Type B pancreatic cell (in vitro differentiated cells): ENCODE measurements around the gene SART3. TPM values are rescaled to one million over a fixed set of nuclear protein-coding genes. Genes with fewer than 3 reads are reported as not detected.

Experiments
- DNase-seq: peaks from one replicate; pipeline ENCODE4 v3.0.0; 2021; ENCODE audit warnings: mixed read lengths; ENCODE audit not compliant: unreplicated experiment; ENCODE audit errors: extremely low spot score
- H3K27ac Mint-ChIP-seq: 2 replicates; pipeline ENCODE4 v1.8.0; 2021; ENCODE audit warnings: mild to moderate bottlenecking, mixed read lengths
- H3K27me3 Mint-ChIP-seq: 2 replicates; pipeline ENCODE4 v1.8.0; 2021; ENCODE audit warnings: mixed read lengths
- H3K36me3 Mint-ChIP-seq: 2 replicates; pipeline ENCODE4 v1.8.0; 2021; ENCODE audit warnings: mixed read lengths
- H3K4me1 Mint-ChIP-seq: one replicate; pipeline ENCODE4 v1.8.0; 2021; ENCODE audit warnings: mixed read lengths; ENCODE audit not compliant: unreplicated experiment
- H3K4me3 Mint-ChIP-seq: 2 replicates; pipeline ENCODE4 v1.8.0; 2021; ENCODE audit warnings: mild to moderate bottlenecking, mixed read lengths
- H3K9me3 Mint-ChIP-seq: 2 replicates; pipeline ENCODE4 v1.8.0; 2021; ENCODE audit warnings: mixed read lengths
- total RNA-seq: library from RNA; stranded (reverse); gene quantifications from 2 replicates; pipeline ENCODE4 v1.2.1, GENCODE V29; 2021; ENCODE audit warnings: low replicate concordance
- TF ChIP-seq, protein P1 (sequence below): fragments of 200-600 bp; sonication (generic); conservative IDR thresholded peaks from 2 replicates; pipeline ENCODE4 v1.5.0; 2021; ENCODE audit warnings: antibody characterized with exemption, mild to moderate bottlenecking

Gene SART3
- total RNA-seq, 1 donor from 2014 or later, result 72.6 TPM

DNA sequence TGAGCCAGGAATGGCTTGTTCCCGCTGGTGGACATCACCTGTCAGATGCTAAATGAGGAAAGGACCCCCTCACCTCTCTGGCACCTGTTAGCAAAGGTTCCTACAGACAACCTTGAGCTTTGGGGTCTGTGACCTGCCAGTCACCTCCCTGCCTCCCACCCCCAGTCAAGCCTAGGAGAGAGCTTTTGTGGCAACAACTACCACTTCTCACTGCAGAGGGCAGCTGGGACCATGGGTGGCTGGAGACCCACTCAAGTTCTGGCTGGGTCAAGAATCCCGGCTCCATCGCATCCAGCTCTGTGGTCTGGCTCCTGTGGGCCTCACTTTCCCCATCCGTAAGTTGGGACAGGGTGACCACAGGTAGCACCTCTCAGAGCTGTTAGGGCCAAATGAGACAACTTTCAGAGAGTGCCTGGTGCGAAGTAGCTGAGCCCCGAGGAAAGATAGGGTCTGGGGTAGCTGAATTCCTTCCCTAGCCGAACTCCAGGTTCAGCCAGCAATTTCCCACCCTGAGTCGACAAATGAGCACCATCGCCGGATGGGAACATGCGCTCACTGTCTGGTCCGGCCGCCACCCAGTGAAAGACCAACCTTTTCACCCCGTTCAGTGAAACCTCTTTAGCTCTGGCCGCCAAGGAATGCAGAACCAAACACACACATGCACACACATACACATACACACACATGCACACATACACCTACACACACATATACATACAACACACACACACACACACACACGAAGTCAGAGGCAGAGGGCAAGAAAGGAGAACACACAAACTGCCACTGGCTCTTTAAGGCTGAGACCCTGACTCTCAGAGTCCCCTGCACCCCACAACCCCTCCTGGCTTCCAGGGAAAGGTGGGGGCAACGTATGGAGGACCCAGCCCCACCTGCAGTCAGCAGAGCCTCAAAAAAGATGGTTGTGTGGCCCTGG lies 35.0 kb upstream of the SART3 start:
- Mint-ChIP-seq H3K9me3 (no peaks in the 10 kb centered on the region), H3K4me1 (peaks cover 7% of the 10 kb centered on the region), H3K4me3 (no peak overlapping the region), H3K36me3 (no peaks in the 10 kb centered on the region), H3K27me3 (no peaks in the 10 kb centered on the region), H3K27ac (no peak overlapping the region)
- no peak for DNase-seq
- TF ChIP-seq, protein P1, sequence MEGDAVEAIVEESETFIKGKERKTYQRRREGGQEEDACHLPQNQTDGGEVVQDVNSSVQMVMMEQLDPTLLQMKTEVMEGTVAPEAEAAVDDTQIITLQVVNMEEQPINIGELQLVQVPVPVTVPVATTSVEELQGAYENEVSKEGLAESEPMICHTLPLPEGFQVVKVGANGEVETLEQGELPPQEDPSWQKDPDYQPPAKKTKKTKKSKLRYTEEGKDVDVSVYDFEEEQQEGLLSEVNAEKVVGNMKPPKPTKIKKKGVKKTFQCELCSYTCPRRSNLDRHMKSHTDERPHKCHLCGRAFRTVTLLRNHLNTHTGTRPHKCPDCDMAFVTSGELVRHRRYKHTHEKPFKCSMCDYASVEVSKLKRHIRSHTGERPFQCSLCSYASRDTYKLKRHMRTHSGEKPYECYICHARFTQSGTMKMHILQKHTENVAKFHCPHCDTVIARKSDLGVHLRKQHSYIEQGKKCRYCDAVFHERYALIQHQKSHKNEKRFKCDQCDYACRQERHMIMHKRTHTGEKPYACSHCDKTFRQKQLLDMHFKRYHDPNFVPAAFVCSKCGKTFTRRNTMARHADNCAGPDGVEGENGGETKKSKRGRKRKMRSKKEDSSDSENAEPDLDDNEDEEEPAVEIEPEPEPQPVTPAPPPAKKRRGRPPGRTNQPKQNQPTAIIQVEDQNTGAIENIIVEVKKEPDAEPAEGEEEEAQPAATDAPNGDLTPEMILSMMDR, result no peak

DNA sequence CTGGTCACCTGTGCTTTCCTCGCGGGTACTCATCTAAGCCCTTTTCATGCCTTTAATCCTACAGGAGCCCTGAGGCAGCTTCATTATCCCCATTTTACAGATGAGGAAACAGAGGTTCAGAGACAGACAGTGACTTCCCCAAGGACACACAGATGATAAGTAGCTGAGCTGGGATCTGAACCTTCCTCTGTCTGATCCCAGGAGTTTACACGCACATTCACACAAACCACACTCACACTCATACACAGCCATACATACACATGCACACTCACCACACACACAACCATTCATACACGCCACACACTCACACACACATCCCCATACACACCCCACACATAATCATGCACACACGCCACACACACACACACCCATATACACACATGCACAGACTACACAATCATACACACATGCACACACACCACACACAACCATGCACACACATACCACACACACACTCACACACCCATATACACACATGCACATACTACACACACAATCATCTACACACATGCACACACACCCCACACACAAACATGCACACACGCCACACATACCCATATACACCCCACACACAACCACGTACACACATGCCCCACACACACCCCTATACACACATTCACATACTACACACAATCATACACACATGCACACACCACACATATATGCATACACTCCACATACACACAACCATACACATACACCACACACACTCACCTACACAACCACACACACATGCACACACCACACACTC lies 34.2 kb upstream of the SART3 start:
- no peak for DNase-seq
- Mint-ChIP-seq H3K27me3 (no peaks in the 10 kb centered on the region), H3K4me3 (no peak overlapping the region), H3K27ac (no peak overlapping the region), H3K9me3 (no peaks in the 10 kb centered on the region), H3K36me3 (no peaks in the 10 kb centered on the region), H3K4me1 (peaks cover 7% of the 10 kb centered on the region)
- TF ChIP-seq, protein P1, result no peak

DNA sequence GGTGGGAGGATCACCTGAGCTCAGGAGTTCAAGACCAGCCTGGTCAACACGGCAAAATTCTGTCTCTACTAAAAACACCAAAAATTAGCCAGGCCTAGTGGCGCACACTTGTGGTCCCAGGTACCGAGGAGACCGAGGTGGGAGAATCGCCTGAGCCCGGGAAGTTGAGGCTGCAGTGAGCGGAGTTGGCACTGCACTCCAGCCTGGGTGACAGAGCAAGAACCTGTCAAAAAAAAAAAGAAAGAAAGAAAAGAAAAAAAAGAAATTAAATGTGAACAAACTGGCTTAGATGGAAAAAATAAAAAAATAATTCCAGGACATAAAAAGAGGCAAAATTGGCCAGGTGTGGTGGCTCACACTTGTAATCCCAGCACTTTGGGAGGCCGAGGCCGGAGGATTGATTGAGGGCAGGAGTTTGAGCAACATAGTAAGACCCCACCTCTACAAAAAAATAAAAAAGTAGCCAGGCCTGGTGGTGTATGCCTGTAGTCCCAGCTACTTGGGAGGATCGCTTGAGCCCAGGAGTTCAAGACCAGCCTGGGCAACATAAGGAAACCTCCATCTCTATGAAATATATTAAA lies 33.4 kb upstream of the SART3 start:
- no peaks in the 10 kb centered on the region for H3K36me3 Mint-ChIP-seq
- H3K4me1 Mint-ChIP-seq, result peaks cover 11% of the 10 kb centered on the region
- H3K4me3 Mint-ChIP-seq, result no peak overlapping the region
- H3K27ac Mint-ChIP-seq, result no peak overlapping the region
- no peak for DNase-seq
- TF ChIP-seq, protein P1, result no peak
- no peaks in the 10 kb centered on the region for H3K27me3 Mint-ChIP-seq
- H3K9me3 Mint-ChIP-seq, result no peaks in the 10 kb centered on the region

DNA sequence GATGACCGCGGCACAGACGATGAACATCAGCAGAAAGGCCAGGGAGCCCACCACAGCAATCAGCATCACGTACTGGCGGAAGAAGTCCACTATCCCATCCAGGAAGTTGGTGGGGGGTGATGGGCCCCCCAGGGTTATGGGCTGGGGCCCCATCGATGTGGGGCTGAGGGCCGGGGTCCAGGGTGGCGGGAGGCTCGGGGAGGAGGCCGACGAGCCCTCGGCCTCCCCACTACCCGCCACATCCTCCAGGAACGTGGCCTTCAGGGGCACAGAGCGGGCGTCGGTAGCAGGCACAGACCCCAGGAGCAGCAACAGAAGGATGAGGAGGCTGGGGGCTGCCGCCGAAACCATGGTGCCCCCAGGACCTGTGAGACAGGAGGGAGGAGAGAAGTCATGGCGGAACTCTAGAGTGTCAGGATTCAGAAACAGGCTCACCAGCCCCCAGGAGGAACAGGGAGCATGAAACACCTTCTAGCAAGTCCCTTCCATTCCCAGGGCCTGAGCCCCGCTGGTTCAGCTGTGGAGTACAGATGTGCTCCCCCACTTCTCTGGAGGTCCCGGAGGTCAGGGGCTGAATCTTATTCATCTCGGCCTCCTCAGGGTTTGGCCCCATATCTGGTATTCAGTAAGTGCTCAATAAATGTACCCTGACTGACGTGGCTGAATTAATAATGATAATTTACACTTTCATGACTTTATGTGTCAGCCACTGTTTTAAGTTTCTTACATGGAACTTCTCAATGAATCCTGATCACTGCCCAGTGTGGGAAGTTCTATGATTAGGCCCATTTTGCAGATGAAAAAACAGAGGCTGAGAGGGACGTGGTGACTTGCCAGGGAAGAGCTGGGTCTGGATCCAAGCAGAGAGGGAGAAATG lies 31.3 kb upstream of the SART3 start:
- Mint-ChIP-seq H3K4me3 (no peak overlapping the region), H3K36me3 (no peaks in the 10 kb centered on the region), H3K4me1 (peaks cover 12% of the 10 kb centered on the region), H3K9me3 (no peaks in the 10 kb centered on the region), H3K27me3 (no peaks in the 10 kb centered on the region), H3K27ac (no peak overlapping the region)
- TF ChIP-seq, protein P1, result no peak
- DNase-seq, result no peak
